Measurements from ENCODE around the gene PGP.

The PGP gene

GRCh38 chr16:2236337-2237101 is 21.9 kb upstream of the PGP start, which contains the start of gene DNASE1L2:
TSS of gene DNASE1L2 (plus strand) at chr16:2236444. CDS start at chr16:2236817, 373 bp downstream.
- Histone ChIP-seq H3K4me3 (ENCODE audit: low read length) (peak within 1 kb of the TSS; percentile 42; the same call in 1 of the 2 replicates), H3K36me3 (ENCODE audit: insufficient read depth, low read depth, low read length) (peaks cover 20% of the 10 kb centered on the region), H3K9ac (ENCODE audit: low read depth, low read length) (no peak within 1 kb of the TSS)

GRCh38 chr16:2235695-2236336 is 21.2 kb upstream of the PGP start:
- Histone ChIP-seq H3K36me3 (ENCODE audit: insufficient read depth, low read depth, low read length) (peaks cover 25% of the 10 kb centered on the region), H3K27me3 (ENCODE audit: insufficient read depth, low read length) (peaks cover 33% of the 10 kb centered on the region), H3K27ac (ENCODE audit: low read length) (no peak overlapping the region), H3K4me3 (ENCODE audit: low read length) (no peak overlapping the region), H3K9me3 (ENCODE audit: insufficient read depth, low read depth, low read length) (no peaks in the 10 kb centered on the region), H3K4me1 (ENCODE audit: insufficient read depth, low read length) (peaks cover 3% of the 10 kb centered on the region; the same call in 1 of the 2 replicates), H3K9ac (ENCODE audit: low read depth, low read length) (no peak overlapping the region)

More at GRCh38 chr16:2236337-2237101, 21.9 kb upstream of the PGP start, which contains the start of gene DNASE1L2:
- H3K27ac ChIP-seq (ENCODE audit: low read length): no peak within 1 kb of the TSS
- peaks cover 33% of the 10 kb centered on the region for H3K27me3 ChIP-seq (ENCODE audit: insufficient read depth, low read length)
- H3K9me3 ChIP-seq (ENCODE audit: insufficient read depth, low read depth, low read length): no peaks in the 10 kb centered on the region
- peaks cover 3% of the 10 kb centered on the region; the same call in 1 of the 2 replicates for H3K4me1 ChIP-seq (ENCODE audit: insufficient read depth, low read length)

- Histone ChIP-seq H3K4me1 (ENCODE audit: insufficient read depth, low read length) (peaks cover 3% of the 10 kb centered on the region; the same call in 1 of the 2 replicates), H3K9ac (ENCODE audit: low read depth, low read length) (no peak overlapping the region), H3K36me3 (ENCODE audit: insufficient read depth, low read depth, low read length) (peaks cover 25% of the 10 kb centered on the region), H3K4me3 (ENCODE audit: low read length) (no peak overlapping the region), H3K9me3 (ENCODE audit: insufficient read depth, low read depth, low read length) (no peaks in the 10 kb centered on the region), H3K27me3 (ENCODE audit: insufficient read depth, low read length) (peaks cover 33% of the 10 kb centered on the region), H3K27ac (ENCODE audit: low read length) (no peak overlapping the region)
These were observed 20.6 kb upstream of the PGP start for GRCh38 chr16:2235234-2235651.

GRCh38 chr16:2234813-2235170 is 20.2 kb upstream of the PGP start:
- H3K27me3 ChIP-seq (ENCODE audit: insufficient read depth, low read length): peaks cover 33% of the 10 kb centered on the region
- H3K4me1 ChIP-seq (ENCODE audit: insufficient read depth, low read length): peaks cover 3% of the 10 kb centered on the region; the same call in 1 of the 2 replicates
- H3K9me3 ChIP-seq (ENCODE audit: insufficient read depth, low read depth, low read length): no peaks in the 10 kb centered on the region
- no peak overlapping the region for H3K4me3 ChIP-seq (ENCODE audit: low read length)
- H3K9ac ChIP-seq (ENCODE audit: low read depth, low read length): no peak overlapping the region
- H3K36me3 ChIP-seq (ENCODE audit: insufficient read depth, low read depth, low read length): peaks cover 23% of the 10 kb centered on the region
- no peak overlapping the region for H3K27ac ChIP-seq (ENCODE audit: low read length)

GRCh38 chr16:2233872-2234812 is 19.5 kb upstream of the PGP start:
- Histone ChIP-seq H3K9me3 (ENCODE audit: insufficient read depth, low read depth, low read length) (no peaks in the 10 kb centered on the region), H3K4me3 (ENCODE audit: low read length) (no peak overlapping the region), H3K4me1 (ENCODE audit: insufficient read depth, low read length) (peaks cover 3% of the 10 kb centered on the region; the same call in 1 of the 2 replicates), H3K27ac (ENCODE audit: low read length) (no peak overlapping the region), H3K9ac (ENCODE audit: low read depth, low read length) (no peak overlapping the region), H3K27me3 (ENCODE audit: insufficient read depth, low read length) (peaks cover 33% of the 10 kb centered on the region), H3K36me3 (ENCODE audit: insufficient read depth, low read depth, low read length) (peaks cover 27% of the 10 kb centered on the region)

GRCh38 chr16:2233046-2233775 is 18.6 kb upstream of the PGP start:
- peaks cover under 1% of the 10 kb centered on the region; the same call in 1 of the 2 replicates for H3K4me1 ChIP-seq (ENCODE audit: insufficient read depth, low read length)
- H3K9me3 ChIP-seq (ENCODE audit: insufficient read depth, low read depth, low read length): no peaks in the 10 kb centered on the region
- H3K9ac ChIP-seq (ENCODE audit: low read depth, low read length): no peak overlapping the region
- no peak overlapping the region for H3K27ac ChIP-seq (ENCODE audit: low read length)
- peaks cover 25% of the 10 kb centered on the region for H3K27me3 ChIP-seq (ENCODE audit: insufficient read depth, low read length)
- peaks cover 31% of the 10 kb centered on the region for H3K36me3 ChIP-seq (ENCODE audit: insufficient read depth, low read depth, low read length)
- H3K4me3 ChIP-seq (ENCODE audit: low read length): no peak overlapping the region

GRCh38 chr16:2232094-2232990 is 17.7 kb upstream of the PGP start:
- Histone ChIP-seq H3K27me3 (ENCODE audit: insufficient read depth, low read length) (peaks cover 17% of the 10 kb centered on the region), H3K36me3 (ENCODE audit: insufficient read depth, low read depth, low read length) (peaks cover 31% of the 10 kb centered on the region), H3K9ac (ENCODE audit: low read depth, low read length) (no peak overlapping the region), H3K27ac (ENCODE audit: low read length) (no peak overlapping the region), H3K4me3 (ENCODE audit: low read length) (no peak overlapping the region), H3K9me3 (ENCODE audit: insufficient read depth, low read depth, low read length) (no peaks in the 10 kb centered on the region), H3K4me1 (ENCODE audit: insufficient read depth, low read length) (no peaks in the 10 kb centered on the region; the same call in 1 of the 2 replicates)

- Histone ChIP-seq H3K9ac (ENCODE audit: low read depth, low read length) (no peak overlapping the region), H3K4me3 (ENCODE audit: low read length) (no peak overlapping the region), H3K4me1 (ENCODE audit: insufficient read depth, low read length) (no peaks in the 10 kb centered on the region; the same call in 1 of the 2 replicates), H3K9me3 (ENCODE audit: insufficient read depth, low read depth, low read length) (no peaks in the 10 kb centered on the region), H3K36me3 (ENCODE audit: insufficient read depth, low read depth, low read length) (peaks cover 31% of the 10 kb centered on the region), H3K27me3 (ENCODE audit: insufficient read depth, low read length) (peaks cover 6% of the 10 kb centered on the region), H3K27ac (ENCODE audit: low read length) (no peak overlapping the region)
These were observed 16.6 kb upstream of the PGP start for GRCh38 chr16:2231016-2231931.

GRCh38 chr16:2230376-2230775 is 15.7 kb upstream of the PGP start:
- Histone ChIP-seq H3K27ac (ENCODE audit: low read length) (no peak overlapping the region), H3K4me1 (ENCODE audit: insufficient read depth, low read length) (no peaks in the 10 kb centered on the region), H3K27me3 (ENCODE audit: insufficient read depth, low read length) (no peaks in the 10 kb centered on the region), H3K9ac (ENCODE audit: low read depth, low read length) (no peak overlapping the region), H3K4me3 (ENCODE audit: low read length) (no peak overlapping the region), H3K9me3 (ENCODE audit: insufficient read depth, low read depth, low read length) (no peaks in the 10 kb centered on the region), H3K36me3 (ENCODE audit: insufficient read depth, low read depth, low read length) (peaks cover 31% of the 10 kb centered on the region)
